HL-60 (cell line): ENCODE data around the gene SLC22A31.

Experiments used
- DNase-seq, 2 experiments: peaks; one replicate each; pipeline ENCODE4 v3.0.0-alpha.2; 2010 to 2020; ENCODE audit warnings: low read depth in 1 of 2, low spot score in 1 of 2
- H3K27ac ChIP-seq: fragments of 250-450 bp; sonication (Bioruptor Pico); replicated peaks from 2 replicates; pipeline ENCODE4 v1.5.1; 2020; ENCODE audit warnings: mild to moderate bottlenecking, moderate library complexity
- H3K27me3 ChIP-seq: fragments of 250-450 bp; sonication (Bioruptor Pico); 2 replicates; pipeline ENCODE4 v1.5.1; 2021; ENCODE audit warnings: mild to moderate bottlenecking, moderate library complexity; ENCODE audit not compliant: insufficient read depth, poor library complexity, severe bottlenecking
- H3K4me3 ChIP-seq: replicated peaks from 2 replicates; pipeline ENCODE4 v1.5.1; 2011; ENCODE audit warnings: mild to moderate bottlenecking, control low read depth, low read length; ENCODE audit not compliant: insufficient read depth
- GABPA ChIP-seq: IDR thresholded peaks from 2 replicates; pipeline ENCODE4 v1.6.1; 2012; ENCODE audit warnings: low read depth
- POLR2AphosphoS5 ChIP-seq: IDR thresholded peaks from 2 replicates; pipeline ENCODE4 v1.6.1; 2012; ENCODE audit warnings: low read depth
- SPI1 ChIP-seq: IDR thresholded peaks from 2 replicates; pipeline ENCODE4 v1.6.1; 2012; ENCODE audit warnings: low read depth, mild to moderate bottlenecking, borderline replicate concordance
- TF ChIP-seq, protein P1 (sequence below): IDR thresholded peaks from 2 replicates; pipeline ENCODE4 v1.6.1; 2012; ENCODE audit warnings: low read depth; ENCODE audit not compliant: insufficient replicate concordance
- TF ChIP-seq, protein P2 (sequence below): IDR thresholded peaks from one replicate; pipeline ENCODE4 v1.5.1; 2011; ENCODE audit warnings: low read length, control low read depth, inconsistent platforms; ENCODE audit not compliant: insufficient read depth

Gene SLC22A31

DNA sequence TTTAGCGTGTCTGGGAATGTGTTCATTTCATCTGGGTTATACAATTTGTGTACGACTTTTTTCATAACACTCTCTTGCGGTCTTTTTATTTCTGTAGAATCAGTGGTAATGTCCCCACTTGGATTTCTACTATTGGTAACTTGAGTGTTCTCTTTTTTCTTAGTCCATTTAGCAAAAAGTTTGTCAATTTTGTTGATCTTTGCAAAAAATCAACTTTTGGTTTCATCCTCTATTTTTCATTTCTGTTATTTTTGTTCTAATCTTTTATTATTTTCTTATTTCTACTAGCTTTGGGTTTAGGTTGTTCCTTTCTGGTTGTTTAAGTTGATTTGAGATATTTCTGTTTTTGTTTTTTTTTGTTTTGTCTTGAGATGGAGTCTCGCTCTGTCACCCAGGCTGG is 7.7 kb upstream of the SLC22A31 start:
- Histone ChIP-seq H3K4me3 (no peak overlapping the region), H3K27ac (no peak overlapping the region), H3K27me3 (no peaks in the 10 kb centered on the region)
- DNase-seq = no peak
- TF ChIP-seq GABPA (no peak), SPI1 (no peak), POLR2AphosphoS5 (no peak)
- TF ChIP-seq, protein P1, sequence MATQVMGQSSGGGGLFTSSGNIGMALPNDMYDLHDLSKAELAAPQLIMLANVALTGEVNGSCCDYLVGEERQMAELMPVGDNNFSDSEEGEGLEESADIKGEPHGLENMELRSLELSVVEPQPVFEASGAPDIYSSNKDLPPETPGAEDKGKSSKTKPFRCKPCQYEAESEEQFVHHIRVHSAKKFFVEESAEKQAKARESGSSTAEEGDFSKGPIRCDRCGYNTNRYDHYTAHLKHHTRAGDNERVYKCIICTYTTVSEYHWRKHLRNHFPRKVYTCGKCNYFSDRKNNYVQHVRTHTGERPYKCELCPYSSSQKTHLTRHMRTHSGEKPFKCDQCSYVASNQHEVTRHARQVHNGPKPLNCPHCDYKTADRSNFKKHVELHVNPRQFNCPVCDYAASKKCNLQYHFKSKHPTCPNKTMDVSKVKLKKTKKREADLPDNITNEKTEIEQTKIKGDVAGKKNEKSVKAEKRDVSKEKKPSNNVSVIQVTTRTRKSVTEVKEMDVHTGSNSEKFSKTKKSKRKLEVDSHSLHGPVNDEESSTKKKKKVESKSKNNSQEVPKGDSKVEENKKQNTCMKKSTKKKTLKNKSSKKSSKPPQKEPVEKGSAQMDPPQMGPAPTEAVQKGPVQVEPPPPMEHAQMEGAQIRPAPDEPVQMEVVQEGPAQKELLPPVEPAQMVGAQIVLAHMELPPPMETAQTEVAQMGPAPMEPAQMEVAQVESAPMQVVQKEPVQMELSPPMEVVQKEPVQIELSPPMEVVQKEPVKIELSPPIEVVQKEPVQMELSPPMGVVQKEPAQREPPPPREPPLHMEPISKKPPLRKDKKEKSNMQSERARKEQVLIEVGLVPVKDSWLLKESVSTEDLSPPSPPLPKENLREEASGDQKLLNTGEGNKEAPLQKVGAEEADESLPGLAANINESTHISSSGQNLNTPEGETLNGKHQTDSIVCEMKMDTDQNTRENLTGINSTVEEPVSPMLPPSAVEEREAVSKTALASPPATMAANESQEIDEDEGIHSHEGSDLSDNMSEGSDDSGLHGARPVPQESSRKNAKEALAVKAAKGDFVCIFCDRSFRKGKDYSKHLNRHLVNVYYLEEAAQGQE = no peak
- TF ChIP-seq, protein P2, sequence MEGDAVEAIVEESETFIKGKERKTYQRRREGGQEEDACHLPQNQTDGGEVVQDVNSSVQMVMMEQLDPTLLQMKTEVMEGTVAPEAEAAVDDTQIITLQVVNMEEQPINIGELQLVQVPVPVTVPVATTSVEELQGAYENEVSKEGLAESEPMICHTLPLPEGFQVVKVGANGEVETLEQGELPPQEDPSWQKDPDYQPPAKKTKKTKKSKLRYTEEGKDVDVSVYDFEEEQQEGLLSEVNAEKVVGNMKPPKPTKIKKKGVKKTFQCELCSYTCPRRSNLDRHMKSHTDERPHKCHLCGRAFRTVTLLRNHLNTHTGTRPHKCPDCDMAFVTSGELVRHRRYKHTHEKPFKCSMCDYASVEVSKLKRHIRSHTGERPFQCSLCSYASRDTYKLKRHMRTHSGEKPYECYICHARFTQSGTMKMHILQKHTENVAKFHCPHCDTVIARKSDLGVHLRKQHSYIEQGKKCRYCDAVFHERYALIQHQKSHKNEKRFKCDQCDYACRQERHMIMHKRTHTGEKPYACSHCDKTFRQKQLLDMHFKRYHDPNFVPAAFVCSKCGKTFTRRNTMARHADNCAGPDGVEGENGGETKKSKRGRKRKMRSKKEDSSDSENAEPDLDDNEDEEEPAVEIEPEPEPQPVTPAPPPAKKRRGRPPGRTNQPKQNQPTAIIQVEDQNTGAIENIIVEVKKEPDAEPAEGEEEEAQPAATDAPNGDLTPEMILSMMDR = no peak

DNA sequence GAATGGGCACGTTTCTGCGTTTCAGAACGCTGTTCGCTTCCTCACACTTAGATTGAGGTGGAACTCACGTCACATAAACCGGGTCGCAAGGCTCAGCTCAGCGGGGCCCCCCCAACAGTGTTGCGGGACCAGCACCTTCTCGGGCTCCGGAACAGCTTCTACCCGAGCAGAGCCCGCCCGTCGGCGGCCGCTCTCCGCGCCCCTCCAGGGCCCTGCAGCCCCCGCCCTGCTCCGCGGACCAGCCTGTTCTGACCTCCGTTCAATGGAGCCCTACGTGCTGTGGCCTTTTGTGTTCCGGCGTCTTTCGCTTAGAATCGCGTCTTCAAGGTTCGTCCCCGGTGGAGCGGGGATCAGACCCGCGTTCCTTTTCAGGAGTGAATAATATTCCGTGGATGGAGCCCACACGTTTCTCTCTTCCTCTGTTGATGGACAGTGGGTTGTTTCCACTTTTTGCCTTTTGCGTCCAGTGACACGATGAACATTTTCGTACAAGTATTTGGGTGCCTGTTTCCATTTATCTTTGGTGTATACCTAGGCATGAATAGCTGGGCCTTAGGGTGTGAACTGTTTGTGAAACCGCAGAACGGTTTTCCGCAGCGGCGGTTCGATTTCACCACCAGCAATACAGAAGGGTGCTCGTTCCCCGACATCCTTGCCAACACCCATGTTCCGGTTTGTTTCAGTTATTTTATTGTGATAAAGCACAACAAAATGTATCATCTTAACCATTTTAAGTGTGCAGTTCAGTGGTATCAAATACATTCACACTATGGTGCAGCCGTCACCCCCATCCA is 2.3 kb upstream of the SLC22A31 start:
- TF ChIP-seq, protein P1 = no peak
- TF ChIP-seq, protein P2 = no peak
- no peak for DNase-seq
- H3K4me3 ChIP-seq = no peak overlapping the region
- H3K27me3 ChIP-seq = no peaks in the 10 kb centered on the region
- no peak overlapping the region for H3K27ac ChIP-seq

DNA sequence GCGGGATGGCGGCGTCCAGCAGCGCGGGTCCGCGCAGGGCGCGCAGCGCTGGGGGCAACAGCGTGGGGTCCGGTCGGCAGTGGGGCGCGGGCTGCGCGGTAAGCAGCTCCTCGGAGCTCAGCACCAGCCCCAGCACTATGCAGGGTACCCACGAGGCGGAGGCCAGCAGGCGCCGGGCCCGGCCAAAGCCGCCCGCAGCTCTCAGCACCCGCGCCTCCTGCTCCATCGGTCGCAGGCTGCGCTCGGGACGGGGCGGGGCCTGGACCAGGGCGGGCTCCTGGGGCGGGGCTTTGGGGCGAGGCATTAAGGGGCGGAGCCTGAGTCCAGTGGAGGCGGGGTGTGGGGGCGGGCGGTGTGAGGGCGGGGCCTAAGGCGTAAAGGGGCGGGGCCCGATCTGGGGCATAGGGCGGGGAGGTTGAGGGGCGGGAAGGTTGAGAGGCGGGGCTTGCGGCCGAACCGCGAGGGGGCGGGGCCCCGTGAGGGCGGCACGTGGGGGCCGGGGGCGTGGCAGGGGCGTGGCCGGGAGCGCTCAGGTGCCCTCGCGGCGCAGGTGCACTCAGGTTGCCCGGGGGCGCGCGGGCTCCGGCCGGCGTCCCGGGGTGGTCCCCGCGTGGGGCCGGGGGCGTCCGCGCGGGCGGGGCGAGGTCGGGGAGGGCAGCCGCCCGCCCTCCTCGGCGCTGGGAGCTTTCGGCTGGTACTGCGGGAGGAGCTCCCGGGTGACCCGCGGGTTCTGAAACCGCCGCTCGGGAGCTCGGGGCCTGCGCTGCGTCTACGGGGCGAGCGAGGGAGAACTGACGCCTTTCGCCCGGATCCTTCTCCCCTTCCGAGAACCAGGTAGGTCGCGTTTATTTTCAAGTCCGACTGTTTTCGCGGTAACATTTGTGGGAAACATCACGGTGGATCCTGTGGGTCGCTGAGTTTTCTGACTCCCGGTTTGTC is 1.4 kb upstream of the SLC22A31 start:
- Histone ChIP-seq H3K4me3 (no peak overlapping the region; the same call in 1 of the 2 replicates), H3K27me3 (no peaks in the 10 kb centered on the region), H3K27ac (no peak overlapping the region)
- DNase-seq = peak in 1 of 2 experiments; percentile 36
- TF ChIP-seq, protein P2 = no peak
- TF ChIP-seq GABPA (no peak), POLR2AphosphoS5 (no peak), SPI1 (no peak)
- TF ChIP-seq, protein P1 = no peak
